ENCODE data around the gene COL15A1. TPM values are rescaled to one million over a fixed set of nuclear protein-coding genes. Genes with fewer than 3 reads are reported as not detected.

COL15A1 gene
- total and polyA plus RNA-seq, 2 of the 13 experiments (the other 11 are each of a cell fraction or from before 2014, with no cell fraction given): not detected

- no peaks in the 10 kb centered on the region for H3K36me3 ChIP-seq (replicated peaks in 1 of 2; ENCODE audit: control insufficient read depth in 1 of 2, insufficient read depth in 2 of 2, low read length in 2 of 2)
- no TSS peak for BruUV-seq (replicated peaks)
- H3K9ac ChIP-seq (ENCODE audit: insufficient read depth, low read depth, low read length): no peak overlapping the region
- no peak overlapping the region for H2AFZ ChIP-seq (ENCODE audit: low read length)
- in situ Hi-C loops (cut with HindIII; ENCODE audit: extremely low pct_ligation_motif_present, low pct_unique_long_range_greater_than_20kb): no loop called here
- H4K20me1 ChIP-seq (ENCODE audit: insufficient read depth, low read length): no peaks in the 10 kb centered on the region
- intact Hi-C loops (cut with micrococcal nuclease; ENCODE audit: unreplicated experiment): no loop called here
- TF ChIP-seq TRIM24 (CRISPR knock-in tag; IDR thresholded peaks at IDR 0.05): no peak
- no peak for TF ChIP-seq ZNF44 (CRISPR knock-in tag; IDR thresholded peaks at IDR 0.05)
- TF ChIP-seq ZNF580 (CRISPR knock-in tag; IDR thresholded peaks at IDR 0.05; ENCODE audit: borderline replicate concordance, low read depth): no peak
- no peak for TF ChIP-seq ZNF143 (CRISPR knock-in tag; IDR thresholded peaks at IDR 0.05)
- no peak for FAIRE-seq
- H3K79me2 ChIP-seq (ENCODE audit: insufficient read depth, low read length): peaks cover 13% of the 10 kb centered on the region
- ATAC-seq: no peak
- DNase-seq (ENCODE audit: low spot score): no peak
- WGBS (ENCODE audit: low lambda C conversion rate): 91% methylated on average over 6 of the region's 6 CpGs
- H3K4me3 ChIP-seq (replicated peaks in 1 of 3; ENCODE audit: insufficient read depth in 1 of 3, low read depth in 2 of 3, low read length in 3 of 3): no peak overlapping the region
- H3K4me2 ChIP-seq (ENCODE audit: low read depth, low read length): no peak overlapping the region
- ChIA-PET CTCF (ENCODE audit: low intra/inter-chr PET ratio, low total read pairs) (no interaction called here), POLR2A (no interaction called here)
- peaks cover 8% of the 10 kb centered on the region; the same call in 1 of the 2 replicates for H3K4me1 ChIP-seq (ENCODE audit: insufficient read depth, low read length)
- no peaks in the 10 kb centered on the region for H3K27me3 ChIP-seq (ENCODE audit: control insufficient read depth in 1 of 2, insufficient read depth in 2 of 2, low read length in 2 of 2)
- H3K9me3 ChIP-seq (ENCODE audit: low read length): no peaks in the 10 kb centered on the region
- H3K27ac ChIP-seq (ENCODE audit: extremely low read length, insufficient read depth, low read length): no peak overlapping the region
These were observed 169.2 kb downstream of the COL15A1 start for GRCh38 chr9:99112750-99113413.

GRCh38 chr9:99113414-99114048 lies 169.8 kb downstream of the COL15A1 start:
- no peaks in the 10 kb centered on the region for H3K36me3 ChIP-seq (replicated peaks in 1 of 2; ENCODE audit: control insufficient read depth in 1 of 2, insufficient read depth in 2 of 2, low read length in 2 of 2)
- H3K27me3 ChIP-seq (ENCODE audit: control insufficient read depth in 1 of 2, insufficient read depth in 2 of 2, low read length in 2 of 2): no peaks in the 10 kb centered on the region
- no peak overlapping the region for H3K27ac ChIP-seq (ENCODE audit: extremely low read length, insufficient read depth, low read length)
- no peak overlapping the region for H2AFZ ChIP-seq (ENCODE audit: low read length)
- in situ Hi-C loops (cut with HindIII; ENCODE audit: extremely low pct_ligation_motif_present, low pct_unique_long_range_greater_than_20kb) (no loop called here), intact Hi-C loops (cut with micrococcal nuclease; ENCODE audit: unreplicated experiment) (no loop called here)
- TF ChIP-seq PRDM15 (CRISPR knock-in tag; IDR thresholded peaks at IDR 0.05) (no peak), ZBTB3 (CRISPR knock-in tag; IDR thresholded peaks at IDR 0.05; ENCODE audit: borderline replicate concordance, low read depth) (no peak), ZNF720 (CRISPR knock-in tag; IDR thresholded peaks at IDR 0.05) (no peak)
- no TSS peak for BruUV-seq (replicated peaks)
- POLR2A ChIA-PET: no interaction called here
- peaks cover 7% of the 10 kb centered on the region for H3K79me2 ChIP-seq (ENCODE audit: insufficient read depth, low read length)
- ATAC-seq: no peak
- FAIRE-seq: no peak
- H3K4me3 ChIP-seq (replicated peaks in 1 of 3; ENCODE audit: insufficient read depth in 1 of 3, low read depth in 2 of 3, low read length in 3 of 3): no peak overlapping the region
- no peak for DNase-seq (ENCODE audit: low spot score)
- CTCF ChIA-PET (ENCODE audit: low intra/inter-chr PET ratio, low total read pairs): no interaction called here
- H3K9me3 ChIP-seq (ENCODE audit: low read length): no peaks in the 10 kb centered on the region
- H3K4me1 ChIP-seq (ENCODE audit: insufficient read depth, low read length): peaks cover 8% of the 10 kb centered on the region; the same call in 1 of the 2 replicates
- no peak overlapping the region for H3K4me2 ChIP-seq (ENCODE audit: low read depth, low read length)
- WGBS (ENCODE audit: low lambda C conversion rate): 95% methylated on average over 2 of the region's 2 CpGs
- no peaks in the 10 kb centered on the region for H4K20me1 ChIP-seq (ENCODE audit: insufficient read depth, low read length)
- H3K9ac ChIP-seq (ENCODE audit: insufficient read depth, low read depth, low read length): no peak overlapping the region
